Measurements from ENCODE around the gene HAGH.

The HAGH gene

DNA sequence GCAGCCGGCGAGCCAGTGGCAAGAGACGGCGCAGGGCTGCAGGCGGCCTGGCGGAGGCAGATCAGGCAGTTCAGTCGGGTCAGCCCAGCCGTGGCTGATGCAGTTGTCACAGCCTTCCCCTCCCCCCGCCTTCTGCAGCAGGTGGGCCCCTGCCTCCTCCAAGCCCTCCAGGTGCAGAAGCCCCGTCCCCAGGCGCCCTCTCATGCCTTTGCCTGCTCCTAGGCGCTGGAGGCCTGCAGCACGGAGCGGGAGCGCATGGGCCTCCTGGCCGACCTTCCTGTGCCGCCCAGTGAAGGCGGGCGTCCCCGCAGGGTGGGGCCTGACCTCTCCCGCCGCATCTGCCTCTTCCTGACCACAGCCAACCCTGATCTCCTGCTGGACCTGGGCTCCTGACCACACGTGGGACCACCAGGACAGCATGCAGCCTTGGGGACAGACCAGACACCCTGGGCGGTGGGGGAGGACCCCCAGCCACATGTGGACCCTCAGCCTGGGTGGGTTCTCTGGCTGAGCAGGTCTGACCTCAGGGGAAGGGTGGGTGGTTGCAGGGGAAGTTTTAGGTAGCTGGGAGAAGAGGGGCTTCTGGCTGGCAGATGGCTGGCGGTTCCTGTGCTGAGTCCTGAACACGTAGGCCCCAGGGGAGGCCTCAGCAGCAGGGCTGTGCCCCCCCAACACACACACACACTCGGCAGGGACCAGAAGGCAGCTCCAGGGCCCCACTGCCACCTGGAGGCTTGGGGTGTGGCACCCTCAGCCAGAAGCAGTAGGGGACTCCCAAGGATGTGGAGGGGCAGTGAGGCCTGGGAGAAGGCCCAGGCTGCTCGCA lies 50.6 kb downstream of the HAGH start:
- Histone ChIP-seq H3K9ac (ENCODE audit: low read length in 5 of 5) (no peak overlapping the region), H3K4me1 (ENCODE audit: control insufficient read depth in 5 of 5, insufficient read depth in 5 of 5, low read length in 5 of 5) (peaks cover 7 to 39% (median 37%) of the 10 kb centered on the region in 5 donors), H3K27ac (ENCODE audit: low read depth, low read length) (no peak overlapping the region), H3K36me3 (ENCODE audit: control insufficient read depth in 5 of 5, insufficient read depth in 5 of 5, low read length in 5 of 5) (peaks cover 0 to 57% (median 43%) of the 10 kb centered on the region in 5 donors), H3K4me3 (ENCODE audit: low read depth in 1 of 5, low read length in 5 of 5) (no peak overlapping the region), H3K9me3 (ENCODE audit: control insufficient read depth in 5 of 5, low read length in 5 of 5) (no peaks in the 10 kb centered on the region), H3K27me3 (ENCODE audit: control insufficient read depth in 5 of 5, insufficient read depth in 4 of 5, low read length in 5 of 5) (no peaks in the 10 kb centered on the region)

- H3K9me3 ChIP-seq (ENCODE audit: control insufficient read depth in 5 of 5, low read length in 5 of 5): no peaks in the 10 kb centered on the region
- H3K27ac ChIP-seq (ENCODE audit: low read depth, low read length): no peak overlapping the region
- peaks cover 7 to 43% (median 39%) of the 10 kb centered on the region in 5 donors for H3K4me1 ChIP-seq (ENCODE audit: control insufficient read depth in 5 of 5, insufficient read depth in 5 of 5, low read length in 5 of 5)
- H3K27me3 ChIP-seq (ENCODE audit: control insufficient read depth in 5 of 5, insufficient read depth in 4 of 5, low read length in 5 of 5): no peaks in the 10 kb centered on the region
- H3K9ac ChIP-seq (ENCODE audit: low read length in 5 of 5): peak overlapping the region in 1 of 5 donors; percentile 84
- H3K36me3 ChIP-seq (ENCODE audit: control insufficient read depth in 5 of 5, insufficient read depth in 5 of 5, low read length in 5 of 5): peaks cover 0 to 49% (median 38%) of the 10 kb centered on the region in 5 donors
- no peak overlapping the region for H3K4me3 ChIP-seq (ENCODE audit: low read depth in 1 of 5, low read length in 5 of 5)
Observed at GRCh38 chr16:1775006-1775845, 51.4 kb downstream of the HAGH start.

GRCh38 chr16:1774448-1774780 lies 52.2 kb downstream of the HAGH start:
- Histone ChIP-seq H3K27ac (ENCODE audit: low read depth, low read length) (no peak overlapping the region), H3K4me1 (ENCODE audit: control insufficient read depth in 5 of 5, insufficient read depth in 5 of 5, low read length in 5 of 5) (peaks cover 7 to 45% (median 40%) of the 10 kb centered on the region in 5 donors), H3K9ac (ENCODE audit: low read length in 5 of 5) (peak overlapping the region in 3 of 5 donors; percentile 84 to 91 (median 88)), H3K27me3 (ENCODE audit: control insufficient read depth in 5 of 5, insufficient read depth in 4 of 5, low read length in 5 of 5) (no peaks in the 10 kb centered on the region), H3K4me3 (ENCODE audit: low read depth in 1 of 5, low read length in 5 of 5) (peak overlapping the region in 3 of 5 donors; percentile 89 to 96 (median 91)), H3K9me3 (ENCODE audit: control insufficient read depth in 5 of 5, low read length in 5 of 5) (no peaks in the 10 kb centered on the region), H3K36me3 (ENCODE audit: control insufficient read depth in 5 of 5, insufficient read depth in 5 of 5, low read length in 5 of 5) (peaks cover 0 to 45% (median 37%) of the 10 kb centered on the region in 5 donors)

- Histone ChIP-seq H3K36me3 (ENCODE audit: control insufficient read depth in 5 of 5, insufficient read depth in 5 of 5, low read length in 5 of 5) (peaks cover 0 to 44% (median 34%) of the 10 kb centered on the region in 5 donors), H3K27ac (ENCODE audit: low read depth, low read length) (peak overlapping the region; percentile 62)
Observed at GRCh38 chr16:1773703-1774447, 52.8 kb downstream of the HAGH start.

DNA sequence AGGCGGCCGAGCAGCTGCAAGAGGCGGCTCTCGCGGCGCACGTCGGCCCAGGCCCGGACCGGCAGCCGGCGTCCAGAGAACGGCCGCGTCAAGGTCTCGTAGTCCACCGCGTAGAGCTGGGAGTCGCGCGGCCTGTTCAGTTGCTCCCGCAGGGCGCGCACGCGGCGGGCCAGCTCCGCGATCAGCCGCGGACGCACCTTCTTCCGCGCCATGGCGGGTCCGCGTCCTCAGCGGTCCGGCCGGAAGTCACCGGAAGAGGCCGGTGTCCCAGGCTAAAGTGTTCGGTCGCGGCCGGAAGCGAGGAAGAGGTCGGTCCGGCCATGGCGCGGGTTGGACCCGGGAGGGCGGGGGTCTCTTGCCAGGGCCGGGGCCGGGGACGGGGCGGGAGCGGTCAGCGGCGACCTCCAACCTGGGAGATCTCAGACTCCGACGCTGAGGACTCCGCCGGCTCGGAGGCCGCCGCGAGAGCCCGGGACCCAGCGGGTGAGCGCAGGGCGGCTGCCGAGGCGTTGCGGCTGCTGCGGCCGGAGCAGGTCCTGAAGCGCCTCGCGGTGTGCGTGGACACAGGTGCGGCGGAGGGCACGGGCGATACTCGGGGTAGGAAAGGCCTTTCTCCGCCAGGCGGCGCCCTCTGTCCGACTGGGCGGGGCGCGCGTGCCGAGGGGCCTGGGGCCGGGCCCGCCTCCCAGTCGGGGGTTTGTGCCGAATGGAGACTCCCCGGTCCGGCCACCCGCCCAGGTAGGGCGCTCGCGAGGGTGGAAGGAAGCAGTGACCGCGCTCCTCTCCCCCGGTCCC lies 53.5 kb downstream of the HAGH start, which contains the start of gene MRPS34:
TSS of gene MRPS34 (minus strand) at position 227 of the 795 bp plus-strand sequence. CDS start at position 212, 15 bp downstream.
- H3K4me3 ChIP-seq (ENCODE audit: low read depth in 1 of 5, low read length in 5 of 5): peak within 1 kb of the TSS; percentile 73 to 96 (median 90)
- H3K9me3 ChIP-seq (ENCODE audit: control insufficient read depth in 5 of 5, low read length in 5 of 5): no peaks in the 10 kb centered on the region
- peaks cover 7 to 45% (median 40%) of the 10 kb centered on the region in 5 donors for H3K4me1 ChIP-seq (ENCODE audit: control insufficient read depth in 5 of 5, insufficient read depth in 5 of 5, low read length in 5 of 5)
- peaks cover 0 to 45% (median 38%) of the 10 kb centered on the region in 5 donors for H3K36me3 ChIP-seq (ENCODE audit: control insufficient read depth in 5 of 5, insufficient read depth in 5 of 5, low read length in 5 of 5)
- peak within 1 kb of the TSS; percentile 26 to 91 (median 88) for H3K9ac ChIP-seq (ENCODE audit: low read length in 5 of 5)
- H3K27ac ChIP-seq (ENCODE audit: low read depth, low read length): peak within 1 kb of the TSS; percentile 62
- no peaks in the 10 kb centered on the region for H3K27me3 ChIP-seq (ENCODE audit: control insufficient read depth in 5 of 5, insufficient read depth in 4 of 5, low read length in 5 of 5)

More at GRCh38 chr16:1773703-1774447, 52.8 kb downstream of the HAGH start:
- H3K4me1 ChIP-seq (ENCODE audit: control insufficient read depth in 5 of 5, insufficient read depth in 5 of 5, low read length in 5 of 5): peaks cover 7 to 45% (median 40%) of the 10 kb centered on the region in 5 donors
- H3K9ac ChIP-seq (ENCODE audit: low read length in 5 of 5): peak overlapping the region; percentile 16 to 91 (median 88)
- no peaks in the 10 kb centered on the region for H3K9me3 ChIP-seq (ENCODE audit: control insufficient read depth in 5 of 5, low read length in 5 of 5)
- H3K4me3 ChIP-seq (ENCODE audit: low read depth in 1 of 5, low read length in 5 of 5): peak overlapping the region; percentile 55 to 96 (median 89)
- no peaks in the 10 kb centered on the region for H3K27me3 ChIP-seq (ENCODE audit: control insufficient read depth in 5 of 5, insufficient read depth in 4 of 5, low read length in 5 of 5)

- Histone ChIP-seq H3K4me3 (ENCODE audit: low read depth in 1 of 5, low read length in 5 of 5) (peak within 1 kb of the TSS; percentile 73 to 96 (median 90)), H3K27ac (ENCODE audit: low read depth, low read length) (peak within 1 kb of the TSS; percentile 62), H3K4me1 (ENCODE audit: control insufficient read depth in 5 of 5, insufficient read depth in 5 of 5, low read length in 5 of 5) (peaks cover 7 to 45% (median 40%) of the 10 kb centered on the region in 5 donors), H3K9me3 (ENCODE audit: control insufficient read depth in 5 of 5, low read length in 5 of 5) (no peaks in the 10 kb centered on the region), H3K9ac (ENCODE audit: low read length in 5 of 5) (peak within 1 kb of the TSS; percentile 26 to 91 (median 88)), H3K36me3 (ENCODE audit: control insufficient read depth in 5 of 5, insufficient read depth in 5 of 5, low read length in 5 of 5) (peaks cover 0 to 45% (median 38%) of the 10 kb centered on the region in 5 donors), H3K27me3 (ENCODE audit: control insufficient read depth in 5 of 5, insufficient read depth in 4 of 5, low read length in 5 of 5) (no peaks in the 10 kb centered on the region)
Observed at GRCh38 chr16:1772362-1772907, 54.2 kb downstream of the HAGH start, which contains the start of gene EME2. Gene EME2 (plus strand): TSS chr16:1772810. CDS start chr16:1773228, 418 bp downstream.

GRCh38 chr16:1771864-1772361 lies 54.7 kb downstream of the HAGH start:
- no peaks in the 10 kb centered on the region for H3K9me3 ChIP-seq (ENCODE audit: control insufficient read depth in 5 of 5, low read length in 5 of 5)
- H3K4me1 ChIP-seq (ENCODE audit: control insufficient read depth in 5 of 5, insufficient read depth in 5 of 5, low read length in 5 of 5): peaks cover 7 to 45% (median 40%) of the 10 kb centered on the region in 5 donors
- no peaks in the 10 kb centered on the region for H3K27me3 ChIP-seq (ENCODE audit: control insufficient read depth in 5 of 5, insufficient read depth in 4 of 5, low read length in 5 of 5)
- H3K36me3 ChIP-seq (ENCODE audit: control insufficient read depth in 5 of 5, insufficient read depth in 5 of 5, low read length in 5 of 5): peaks cover 0 to 45% (median 38%) of the 10 kb centered on the region in 5 donors
- H3K27ac ChIP-seq (ENCODE audit: low read depth, low read length): peak overlapping the region; percentile 62
- peak overlapping the region; percentile 26 to 91 (median 88) for H3K9ac ChIP-seq (ENCODE audit: low read length in 5 of 5)
- H3K4me3 ChIP-seq (ENCODE audit: low read depth in 1 of 5, low read length in 5 of 5): peak overlapping the region; percentile 73 to 96 (median 90)

DNA sequence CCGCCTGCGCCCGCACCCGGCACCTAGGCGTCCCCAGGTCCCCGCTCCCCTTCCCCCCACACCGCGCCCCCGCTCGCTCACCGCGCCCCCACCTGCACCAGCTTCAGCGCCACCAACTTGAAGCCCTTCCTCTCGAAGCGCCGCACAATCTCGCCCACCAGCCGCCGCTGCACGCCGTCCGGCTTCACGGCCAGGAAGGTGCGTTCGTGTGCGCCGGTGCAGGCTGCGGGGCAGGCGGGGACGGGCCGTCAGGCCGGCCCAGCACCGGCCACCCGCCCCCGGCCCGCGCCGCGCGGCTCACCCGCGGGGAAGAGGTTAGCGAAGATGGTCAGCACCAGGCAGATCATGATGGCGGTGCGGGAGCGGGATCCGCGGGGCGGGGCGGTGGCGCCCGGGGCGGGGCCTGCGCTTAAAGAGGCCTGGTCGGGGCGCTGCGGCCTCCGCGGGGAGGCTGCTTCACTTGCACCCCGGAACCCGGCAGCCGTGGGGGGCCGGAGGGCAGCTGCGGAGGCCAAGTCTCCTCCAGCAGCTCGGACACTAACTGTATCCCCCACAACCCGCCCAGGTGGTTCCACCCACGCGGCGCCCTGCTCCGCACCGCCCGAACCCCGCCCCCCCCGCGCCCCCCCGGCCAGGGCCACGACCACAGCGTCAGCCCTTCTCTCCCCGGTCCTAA lies 55.3 kb downstream of the HAGH start, which contains the start of gene NME3:
TSS of gene NME3 (minus strand) at position 356 of the 676 bp plus-strand sequence. CDS start at position 347, 9 bp downstream.
- Histone ChIP-seq H3K4me1 (ENCODE audit: control insufficient read depth in 5 of 5, insufficient read depth in 5 of 5, low read length in 5 of 5) (peaks cover 7 to 45% (median 40%) of the 10 kb centered on the region in 5 donors), H3K4me3 (ENCODE audit: low read depth in 1 of 5, low read length in 5 of 5) (peak within 1 kb of the TSS; percentile 73 to 96 (median 90)), H3K27ac (ENCODE audit: low read depth, low read length) (peak within 1 kb of the TSS; percentile 62), H3K36me3 (ENCODE audit: control insufficient read depth in 5 of 5, insufficient read depth in 5 of 5, low read length in 5 of 5) (peaks cover 0 to 45% (median 38%) of the 10 kb centered on the region in 5 donors), H3K9me3 (ENCODE audit: control insufficient read depth in 5 of 5, low read length in 5 of 5) (no peaks in the 10 kb centered on the region), H3K27me3 (ENCODE audit: control insufficient read depth in 5 of 5, insufficient read depth in 4 of 5, low read length in 5 of 5) (no peaks in the 10 kb centered on the region), H3K9ac (ENCODE audit: low read length in 5 of 5) (peak within 1 kb of the TSS; percentile 26 to 91 (median 88))

All from subcutaneous abdominal adipose tissue (tissue), 5 donors.